Measurements from ENCODE around the gene A2ML1.
"Not testable (repeated sequence)": the region's sequence is repeated elsewhere in the genome, so short reads cannot be mapped to it uniquely, and the experiment has no call there.

Gene A2ML1

GRCh38 chr12:8793226-8793625, 29.2 kb upstream of the A2ML1 start:
- H3K4me1 ChIP-seq (ENCODE audit: control insufficient read depth in 1 of 2, insufficient read depth in 2 of 2, low read length in 2 of 2); H3K4me3 ChIP-seq (ENCODE audit: low read depth in 1 of 2, low read length in 2 of 2); H3K36me3 ChIP-seq (ENCODE audit: control insufficient read depth in 1 of 2, insufficient read depth in 2 of 2, low read length in 2 of 2); H3K27ac ChIP-seq (ENCODE audit: low read length); H3K27me3 ChIP-seq (ENCODE audit: low read depth, low read length); H3K9me3 ChIP-seq (ENCODE audit: control insufficient read depth in 1 of 2, low read length in 2 of 2): not testable (repeated sequence)

GRCh38 chr12:8794611-8795010, 27.8 kb upstream of the A2ML1 start:
- H3K27ac ChIP-seq (ENCODE audit: low read length); H3K4me3 ChIP-seq (ENCODE audit: low read depth in 1 of 2, low read length in 2 of 2); H3K4me1 ChIP-seq (ENCODE audit: control insufficient read depth in 1 of 2, insufficient read depth in 2 of 2, low read length in 2 of 2); H3K9me3 ChIP-seq (ENCODE audit: control insufficient read depth in 1 of 2, low read length in 2 of 2); H3K36me3 ChIP-seq (ENCODE audit: control insufficient read depth in 1 of 2, insufficient read depth in 2 of 2, low read length in 2 of 2); H3K27me3 ChIP-seq (ENCODE audit: low read depth, low read length): not testable (repeated sequence)

- H3K4me3 ChIP-seq (ENCODE audit: low read depth in 1 of 2, low read length in 2 of 2) = no peak overlapping the region
- H3K27ac ChIP-seq (ENCODE audit: low read length) = no peak overlapping the region
- no peaks in the 10 kb centered on the region for H3K27me3 ChIP-seq (ENCODE audit: low read depth, low read length)
- H3K4me1 ChIP-seq (ENCODE audit: control insufficient read depth in 1 of 2, insufficient read depth in 2 of 2, low read length in 2 of 2) = no peaks in the 10 kb centered on the region
- H3K36me3 ChIP-seq (ENCODE audit: control insufficient read depth in 1 of 2, insufficient read depth in 2 of 2, low read length in 2 of 2) = no peaks in the 10 kb centered on the region
- H3K9me3 ChIP-seq (ENCODE audit: control insufficient read depth in 1 of 2, low read length in 2 of 2) = no peaks in the 10 kb centered on the region
Measured at GRCh38 chr12:8796831-8797626, 25.4 kb upstream of the A2ML1 start.

- not testable (repeated sequence) for H3K36me3 ChIP-seq (ENCODE audit: control insufficient read depth in 1 of 2, insufficient read depth in 2 of 2, low read length in 2 of 2); H3K4me1 ChIP-seq (ENCODE audit: control insufficient read depth in 1 of 2, insufficient read depth in 2 of 2, low read length in 2 of 2); H3K27me3 ChIP-seq (ENCODE audit: low read depth, low read length); H3K27ac ChIP-seq (ENCODE audit: low read length); H3K9me3 ChIP-seq (ENCODE audit: control insufficient read depth in 1 of 2, low read length in 2 of 2); H3K4me3 ChIP-seq (ENCODE audit: low read depth in 1 of 2, low read length in 2 of 2)
Measured at GRCh38 chr12:8801213-8801612, 21.2 kb upstream of the A2ML1 start.

- not testable (repeated sequence) for H3K9me3 ChIP-seq (ENCODE audit: control insufficient read depth in 1 of 2, low read length in 2 of 2)
Measured at GRCh38 chr12:8804833-8805232, 17.6 kb upstream of the A2ML1 start.

GRCh38 chr12:8805487-8805886, 16.9 kb upstream of the A2ML1 start:
- not testable (repeated sequence) for H3K36me3 ChIP-seq (ENCODE audit: control insufficient read depth in 1 of 2, insufficient read depth in 2 of 2, low read length in 2 of 2); H3K4me3 ChIP-seq (ENCODE audit: low read depth in 1 of 2, low read length in 2 of 2); H3K9me3 ChIP-seq (ENCODE audit: control insufficient read depth in 1 of 2, low read length in 2 of 2); H3K27me3 ChIP-seq (ENCODE audit: low read depth, low read length); H3K27ac ChIP-seq (ENCODE audit: low read length); H3K4me1 ChIP-seq (ENCODE audit: control insufficient read depth in 1 of 2, insufficient read depth in 2 of 2, low read length in 2 of 2)

More at GRCh38 chr12:8804833-8805232, 17.6 kb upstream of the A2ML1 start:
- H3K4me3 ChIP-seq (ENCODE audit: low read depth in 1 of 2, low read length in 2 of 2); H3K27me3 ChIP-seq (ENCODE audit: low read depth, low read length); H3K27ac ChIP-seq (ENCODE audit: low read length); H3K4me1 ChIP-seq (ENCODE audit: control insufficient read depth in 1 of 2, insufficient read depth in 2 of 2, low read length in 2 of 2); H3K36me3 ChIP-seq (ENCODE audit: control insufficient read depth in 1 of 2, insufficient read depth in 2 of 2, low read length in 2 of 2): not testable (repeated sequence)

GRCh38 chr12:8807084-8807483, 15.3 kb upstream of the A2ML1 start:
- not testable (repeated sequence) for H3K27ac ChIP-seq (ENCODE audit: low read length); H3K4me1 ChIP-seq (ENCODE audit: control insufficient read depth in 1 of 2, insufficient read depth in 2 of 2, low read length in 2 of 2); H3K4me3 ChIP-seq (ENCODE audit: low read depth in 1 of 2, low read length in 2 of 2); H3K27me3 ChIP-seq (ENCODE audit: low read depth, low read length); H3K36me3 ChIP-seq (ENCODE audit: control insufficient read depth in 1 of 2, insufficient read depth in 2 of 2, low read length in 2 of 2); H3K9me3 ChIP-seq (ENCODE audit: control insufficient read depth in 1 of 2, low read length in 2 of 2)

GRCh38 chr12:8810112-8810511, 12.3 kb upstream of the A2ML1 start:
- not testable (repeated sequence) for H3K9me3 ChIP-seq (ENCODE audit: control insufficient read depth in 1 of 2, low read length in 2 of 2); H3K27me3 ChIP-seq (ENCODE audit: low read depth, low read length); H3K27ac ChIP-seq (ENCODE audit: low read length); H3K4me3 ChIP-seq (ENCODE audit: low read depth in 1 of 2, low read length in 2 of 2); H3K4me1 ChIP-seq (ENCODE audit: control insufficient read depth in 1 of 2, insufficient read depth in 2 of 2, low read length in 2 of 2); H3K36me3 ChIP-seq (ENCODE audit: control insufficient read depth in 1 of 2, insufficient read depth in 2 of 2, low read length in 2 of 2)

GRCh38 chr12:8813572-8814357, 8.7 kb upstream of the A2ML1 start:
- no peak overlapping the region for H3K4me3 ChIP-seq (ENCODE audit: low read depth in 1 of 2, low read length in 2 of 2)
- H3K36me3 ChIP-seq (ENCODE audit: control insufficient read depth in 1 of 2, insufficient read depth in 2 of 2, low read length in 2 of 2) = no peaks in the 10 kb centered on the region
- no peak overlapping the region for H3K27ac ChIP-seq (ENCODE audit: low read length)
- H3K27me3 ChIP-seq (ENCODE audit: low read depth, low read length) = no peaks in the 10 kb centered on the region
- H3K4me1 ChIP-seq (ENCODE audit: control insufficient read depth in 1 of 2, insufficient read depth in 2 of 2, low read length in 2 of 2) = no peaks in the 10 kb centered on the region
- no peaks in the 10 kb centered on the region for H3K9me3 ChIP-seq (ENCODE audit: control insufficient read depth in 1 of 2, low read length in 2 of 2)

GRCh38 chr12:8816448-8817050, 5.9 kb upstream of the A2ML1 start:
- Histone ChIP-seq H3K27me3 (ENCODE audit: low read depth, low read length) (no peaks in the 10 kb centered on the region), H3K9me3 (ENCODE audit: control insufficient read depth in 1 of 2, low read length in 2 of 2) (no peaks in the 10 kb centered on the region), H3K27ac (ENCODE audit: low read length) (no peak overlapping the region)

GRCh38 chr12:8817856-8818255, 4.6 kb upstream of the A2ML1 start:
- no peak overlapping the region for H3K27ac ChIP-seq (ENCODE audit: low read length)
- no peak overlapping the region for H3K4me3 ChIP-seq (ENCODE audit: low read depth in 1 of 2, low read length in 2 of 2)
- no peaks in the 10 kb centered on the region for H3K36me3 ChIP-seq (ENCODE audit: control insufficient read depth in 1 of 2, insufficient read depth in 2 of 2, low read length in 2 of 2)
- H3K9me3 ChIP-seq (ENCODE audit: control insufficient read depth in 1 of 2, low read length in 2 of 2) = no peaks in the 10 kb centered on the region
- no peaks in the 10 kb centered on the region for H3K4me1 ChIP-seq (ENCODE audit: control insufficient read depth in 1 of 2, insufficient read depth in 2 of 2, low read length in 2 of 2)
- no peaks in the 10 kb centered on the region for H3K27me3 ChIP-seq (ENCODE audit: low read depth, low read length)

More at GRCh38 chr12:8816448-8817050, 5.9 kb upstream of the A2ML1 start:
- Histone ChIP-seq H3K36me3 (ENCODE audit: control insufficient read depth in 1 of 2, insufficient read depth in 2 of 2, low read length in 2 of 2) (no peaks in the 10 kb centered on the region), H3K4me1 (ENCODE audit: control insufficient read depth in 1 of 2, insufficient read depth in 2 of 2, low read length in 2 of 2) (no peaks in the 10 kb centered on the region), H3K4me3 (ENCODE audit: low read depth in 1 of 2, low read length in 2 of 2) (no peak overlapping the region)

All from muscle layer of duodenum (tissue), 2 donors.